SU-DHL-6 (cell line): Measurements from ENCODE around the gene RAD51B.

Experiments used
- H2AFZ ChIP-seq: fragments of 200-600 bp; sonication (generic); 2 replicates; pipeline ENCODE4 v1.6.1; 2014; ENCODE audit warnings: low read depth, mild to moderate bottlenecking, moderate library complexity, mixed read lengths, antibody characterized with exemption, low read length; ENCODE audit not compliant: severe bottlenecking
- H3F3A ChIP-seq: fragments of 200-600 bp; shearing (Covaris generic); 2 replicates; pipeline ENCODE4 v1.6.0; 2016; ENCODE audit warnings: antibody characterized with exemption, mild to moderate bottlenecking; ENCODE audit not compliant: insufficient read depth
- H3K27ac ChIP-seq: fragments of 200-600 bp; sonication (generic); 2 replicates; pipeline ENCODE4 v1.5.1; 2016; ENCODE audit warnings: low read depth, mild to moderate bottlenecking, low read length, moderate library complexity, mixed read lengths
- H3K27me3 ChIP-seq: fragments of 200-600 bp; sonication (generic), shearing (Covaris generic); 2 replicates; pipeline ENCODE4 v1.6.0; 2014; ENCODE audit warnings: mild to moderate bottlenecking, low read length
- H3K36me3 ChIP-seq: fragments of 200-600 bp; sonication (generic); 2 replicates; pipeline ENCODE4 v1.6.1; 2014; ENCODE audit warnings: mild to moderate bottlenecking, low read length, mixed read lengths
- H3K4me2 ChIP-seq: fragments of 300-600, 200-600 bp; shearing (Covaris generic), sonication (generic); 2 replicates; pipeline ENCODE4 v1.6.0; 2014; ENCODE audit warnings: low read length, low read depth, mild to moderate bottlenecking; ENCODE audit not compliant: poor library complexity, severe bottlenecking
- H3K4me3 ChIP-seq: fragments of 200-600 bp; sonication (generic); 2 replicates; pipeline ENCODE4 v1.5.1; 2014; ENCODE audit warnings: antibody characterized with exemption, low read length, mild to moderate bottlenecking, mixed read lengths; ENCODE audit not compliant: insufficient read depth, poor library complexity, severe bottlenecking
- H3K79me2 ChIP-seq: fragments of 200-600 bp; sonication (generic); 2 replicates; pipeline ENCODE4 v1.6.1; 2014; ENCODE audit warnings: mild to moderate bottlenecking, low read length, moderate library complexity; ENCODE audit not compliant: insufficient read depth
- H3K9ac ChIP-seq: fragments of 200-600 bp; sonication (generic); 2 replicates; pipeline ENCODE4 v1.7.0; 2014; ENCODE audit warnings: mild to moderate bottlenecking, low read length
- H3K9me2 ChIP-seq: fragments of 200-600 bp; sonication (generic); replicated peaks from 2 replicates; pipeline ENCODE4 v1.6.1; 2014; ENCODE audit warnings: low read length; ENCODE audit not compliant: insufficient read depth
- H3K9me3 ChIP-seq: fragments of 200-600 bp; sonication (generic); 2 replicates; pipeline ENCODE4 v1.6.1; 2014; ENCODE audit warnings: low read length, mixed read lengths; ENCODE audit not compliant: insufficient read depth
- H4K20me1 ChIP-seq: fragments of 200-600 bp; sonication (generic); 2 replicates; pipeline ENCODE4 v1.6.1; 2014; ENCODE audit warnings: low read depth, mild to moderate bottlenecking, antibody characterized with exemption, low read length, moderate library complexity, mixed read lengths
- CTCF ChIP-seq: fragments of 200-600 bp; sonication (generic); IDR thresholded peaks from one replicate; pipeline ENCODE4 v1.5.1; 2017; ENCODE audit warnings: antibody characterized with exemption, mild to moderate bottlenecking, low read length, moderate library complexity; ENCODE audit not compliant: insufficient read depth, poor library complexity, severe bottlenecking
- EZH2phosphoT487 ChIP-seq: fragments of 200-600 bp; sonication (generic), shearing (Covaris generic); conservative IDR thresholded peaks from 2 replicates; pipeline ENCODE4 v1.6.1; 2018; ENCODE audit warnings: mild to moderate bottlenecking, antibody characterized with exemption, low read length, moderate library complexity, mixed read lengths

Gene RAD51B

GRCh38 chr14:68596211-68596610, 776.6 kb downstream of the RAD51B start:
- no peak overlapping the region for H3K27ac ChIP-seq
- no peak overlapping the region for H3K9ac ChIP-seq
- H3K9me2 ChIP-seq, result no peaks in the 10 kb centered on the region
- H4K20me1 ChIP-seq, result no peaks in the 10 kb centered on the region
- H3K4me2 ChIP-seq, result no peak overlapping the region
- no peaks in the 10 kb centered on the region for H3F3A ChIP-seq
- no peaks in the 10 kb centered on the region for H3K9me3 ChIP-seq
- no peak overlapping the region for H2AFZ ChIP-seq
- H3K36me3 ChIP-seq, result no peaks in the 10 kb centered on the region
- TF ChIP-seq EZH2phosphoT487 (no peak), CTCF (no peak)
- H3K4me3 ChIP-seq, result no peak overlapping the region
- H3K79me2 ChIP-seq, result no peaks in the 10 kb centered on the region
- no peaks in the 10 kb centered on the region for H3K27me3 ChIP-seq

- Histone ChIP-seq H3K4me2 (no peak overlapping the region), H3K9me3 (no peaks in the 10 kb centered on the region), H3K36me3 (no peaks in the 10 kb centered on the region), H3K27me3 (no peaks in the 10 kb centered on the region), H3K9me2 (no peaks in the 10 kb centered on the region), H4K20me1 (no peaks in the 10 kb centered on the region), H3K79me2 (no peaks in the 10 kb centered on the region), H3K27ac (no peak overlapping the region), H2AFZ (no peak overlapping the region), H3K9ac (no peak overlapping the region), H3F3A (no peaks in the 10 kb centered on the region), H3K4me3 (no peak overlapping the region)
- TF ChIP-seq EZH2phosphoT487 (no peak), CTCF (no peak)
Observed at GRCh38 chr14:68596701-68597100, 777.1 kb downstream of the RAD51B start.

- Histone ChIP-seq H3F3A (no peaks in the 10 kb centered on the region), H3K9me2 (no peaks in the 10 kb centered on the region), H3K27ac (no peak overlapping the region), H3K9me3 (no peaks in the 10 kb centered on the region), H4K20me1 (no peaks in the 10 kb centered on the region), H3K4me3 (no peak overlapping the region), H2AFZ (no peak overlapping the region), H3K9ac (no peak overlapping the region), H3K27me3 (no peaks in the 10 kb centered on the region), H3K79me2 (no peaks in the 10 kb centered on the region), H3K4me2 (no peak overlapping the region), H3K36me3 (no peaks in the 10 kb centered on the region)
- no peak for TF ChIP-seq CTCF
- no peak for TF ChIP-seq EZH2phosphoT487
Observed at GRCh38 chr14:68598089-68598488, 778.5 kb downstream of the RAD51B start.
